GM19372 (cell line): ENCODE measurements around the gene MICALL2.

Source experiments
- ATAC-seq: cut with Tn5 transposase; IDR thresholded peaks from one replicate; pipeline ENCODE4 v1.9.1; 2021; ENCODE audit warnings: mild to moderate bottlenecking, low read depth, moderate library complexity; ENCODE audit not compliant: unreplicated experiment

MICALL2 gene

DNA sequence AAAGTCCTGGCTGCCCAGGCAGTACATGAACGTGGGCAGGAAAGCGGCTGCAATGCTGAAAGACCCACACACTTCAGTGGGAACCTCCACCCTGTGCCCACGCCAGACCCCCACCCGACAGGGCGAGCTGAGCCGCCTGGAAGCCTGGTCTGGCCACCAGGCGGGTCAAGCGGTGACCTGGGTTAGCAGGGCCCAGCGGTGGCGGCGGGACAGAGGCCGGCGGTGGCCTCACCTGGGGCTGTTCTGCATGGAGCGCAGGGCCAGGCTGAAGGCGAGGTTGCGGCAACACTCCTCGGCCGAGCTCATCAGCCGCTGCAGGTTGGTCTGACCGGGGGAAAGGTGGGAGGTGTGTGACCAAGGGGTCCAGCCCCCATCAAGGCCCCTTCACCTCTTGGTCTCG lies 11.6 kb upstream of the MICALL2 start:
- no peak for ATAC-seq

GRCh38 chr7:1468643-1469298 lies 9.5 kb upstream of the MICALL2 start:
- ATAC-seq, result no peak

GRCh38 chr7:1468203-1468602 lies 8.9 kb upstream of the MICALL2 start:
- no peak for ATAC-seq

- no peak for ATAC-seq
Measured at GRCh38 chr7:1466524-1467271, 7.4 kb upstream of the MICALL2 start.

- no peak for ATAC-seq
Measured at GRCh38 chr7:1464694-1465093, 5.4 kb upstream of the MICALL2 start.

GRCh38 chr7:1463676-1464223 lies 4.5 kb upstream of the MICALL2 start:
- no peak for ATAC-seq

DNA sequence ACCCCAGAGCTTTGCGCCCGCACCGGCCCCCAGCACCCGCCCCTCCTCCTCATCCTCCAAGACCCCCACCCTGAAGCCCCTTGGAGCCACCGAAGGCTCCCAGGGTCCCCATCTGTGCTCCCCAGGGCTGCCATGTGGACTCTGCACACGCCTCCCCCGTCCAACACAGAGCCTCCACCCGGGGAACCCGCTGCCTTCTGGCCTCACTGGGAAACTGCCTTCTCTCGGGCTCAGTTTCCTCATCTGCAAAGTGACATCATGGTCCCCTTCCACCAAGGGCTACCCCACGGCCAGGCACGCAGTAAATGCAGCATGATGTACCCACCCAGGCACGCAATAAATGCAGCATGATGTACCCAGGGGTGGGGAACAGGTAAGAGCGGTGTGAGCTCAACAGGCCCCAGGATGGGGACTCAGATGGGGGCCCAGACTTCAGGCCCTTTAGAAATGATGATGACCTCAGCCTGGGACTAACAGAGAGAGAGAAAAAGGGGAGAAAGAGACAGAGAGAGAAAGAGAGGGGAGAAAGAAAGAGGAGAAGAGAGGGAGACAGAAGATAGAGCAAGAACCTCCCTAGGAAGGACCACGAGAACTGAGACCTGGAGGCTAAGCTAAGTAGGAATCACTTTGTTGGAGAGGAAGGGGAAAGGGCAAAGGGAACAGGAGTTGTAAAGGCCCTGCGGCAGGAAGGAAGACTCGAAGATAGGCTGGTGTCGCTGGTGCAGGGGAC lies 2.5 kb upstream of the MICALL2 start:
- no peak for ATAC-seq

- ATAC-seq, result no peak
Measured at GRCh38 chr7:1460821-1461645, 1.8 kb upstream of the MICALL2 start.

DNA sequence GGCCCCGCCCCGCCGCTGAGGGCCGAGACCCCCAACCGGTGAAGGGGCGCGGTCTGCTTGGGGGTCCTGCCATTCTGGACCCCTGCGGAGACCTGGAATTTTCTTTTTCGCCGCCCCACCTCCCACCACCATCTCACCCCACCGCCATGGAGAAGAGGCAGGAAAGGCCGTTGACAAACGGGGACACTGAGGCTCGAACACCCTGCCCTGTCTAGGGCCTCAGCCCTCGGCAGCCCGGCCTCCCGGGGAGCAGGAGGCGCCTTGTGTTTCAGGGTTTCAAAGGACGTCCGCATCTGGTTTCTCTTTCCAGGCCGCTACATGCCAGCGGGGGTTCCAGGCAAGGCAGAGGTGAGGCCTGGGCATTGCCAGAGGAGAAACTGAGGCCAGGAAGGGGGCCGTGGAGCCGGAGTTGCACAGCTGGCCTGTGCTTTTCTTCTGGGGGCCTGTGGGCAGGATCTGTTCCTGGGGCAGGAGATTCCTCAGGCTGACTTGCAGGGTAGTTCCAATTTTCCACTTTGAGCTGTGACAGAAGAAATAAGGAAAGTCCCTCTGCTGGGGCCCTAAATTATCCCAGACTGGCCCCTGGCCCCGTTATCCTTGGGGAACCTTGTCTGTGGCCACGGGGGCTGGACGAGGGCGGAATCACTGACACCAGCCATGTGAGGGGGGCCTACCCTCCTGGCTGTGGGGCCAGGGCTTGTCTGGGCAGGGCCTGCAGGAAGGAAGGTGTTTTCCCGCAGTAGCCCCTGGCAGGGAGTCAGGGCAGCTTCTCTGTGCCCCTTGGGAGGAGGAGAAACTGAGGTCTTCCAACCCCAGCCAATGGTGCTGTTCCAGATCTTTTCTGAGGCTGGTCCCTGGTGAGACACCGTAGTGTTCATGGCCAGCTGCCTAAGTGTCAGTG lies 900 bp upstream of the MICALL2 start:
- ATAC-seq, result no peak

- peak; percentile 92 for ATAC-seq
Measured at GRCh38 chr7:1459512-1459892, 232 bp upstream of the MICALL2 start.

GRCh38 chr7:1457949-1458682 lies 1.2 kb downstream of the MICALL2 start:
- no peak for ATAC-seq

DNA sequence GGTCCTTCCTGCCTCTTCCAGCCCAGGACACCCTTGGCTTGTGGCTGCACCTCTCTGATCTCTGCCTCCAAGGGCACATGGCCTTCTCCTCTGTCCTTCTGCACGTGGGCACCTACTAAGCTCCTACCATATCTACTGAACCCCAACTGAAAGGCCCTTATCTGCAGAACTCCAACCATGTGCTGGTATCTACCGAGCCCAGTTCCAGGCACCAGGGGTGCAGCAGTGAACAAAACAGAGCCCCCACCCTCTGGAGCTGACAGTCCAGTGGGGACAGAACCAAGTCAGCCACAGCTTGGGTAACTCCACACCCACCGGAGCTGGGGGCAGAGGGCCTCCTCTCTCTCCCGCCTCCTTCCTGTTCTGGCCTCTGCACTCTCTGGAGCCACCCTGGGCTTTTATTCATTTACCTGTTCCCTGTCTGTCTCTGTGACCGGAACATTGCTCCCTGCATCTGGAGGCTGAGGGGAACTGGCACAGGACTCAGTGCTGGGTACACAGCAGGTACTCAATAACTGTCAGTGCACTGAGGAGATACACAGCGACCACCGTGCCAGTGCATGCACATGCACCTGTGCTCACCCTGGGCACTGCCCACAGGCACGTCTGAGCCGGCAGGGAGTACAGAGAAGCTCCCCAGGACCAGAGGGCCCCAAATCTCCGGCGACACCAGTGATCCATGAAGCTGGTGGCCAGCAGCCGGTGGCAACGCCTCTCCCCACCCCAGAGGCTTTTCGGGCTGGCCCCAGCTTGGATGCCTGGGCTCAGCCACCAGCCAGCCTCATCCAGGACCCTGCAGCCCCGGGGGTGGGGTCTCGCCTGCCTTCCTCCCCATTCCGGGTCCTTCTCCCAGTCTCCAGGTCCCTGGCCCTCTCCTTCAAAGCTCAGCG lies 2.0 kb downstream of the MICALL2 start:
- no peak for ATAC-seq

- no peak for ATAC-seq
Measured at GRCh38 chr7:1455955-1456354, 3.3 kb downstream of the MICALL2 start.

- ATAC-seq, result no peak
Measured at GRCh38 chr7:1455241-1455939, 3.9 kb downstream of the MICALL2 start.

- ATAC-seq, result no peak
Measured at GRCh38 chr7:1454542-1454941, 4.7 kb downstream of the MICALL2 start.

- ATAC-seq, result no peak
Measured at GRCh38 chr7:1452205-1452604, 7.1 kb downstream of the MICALL2 start.

DNA sequence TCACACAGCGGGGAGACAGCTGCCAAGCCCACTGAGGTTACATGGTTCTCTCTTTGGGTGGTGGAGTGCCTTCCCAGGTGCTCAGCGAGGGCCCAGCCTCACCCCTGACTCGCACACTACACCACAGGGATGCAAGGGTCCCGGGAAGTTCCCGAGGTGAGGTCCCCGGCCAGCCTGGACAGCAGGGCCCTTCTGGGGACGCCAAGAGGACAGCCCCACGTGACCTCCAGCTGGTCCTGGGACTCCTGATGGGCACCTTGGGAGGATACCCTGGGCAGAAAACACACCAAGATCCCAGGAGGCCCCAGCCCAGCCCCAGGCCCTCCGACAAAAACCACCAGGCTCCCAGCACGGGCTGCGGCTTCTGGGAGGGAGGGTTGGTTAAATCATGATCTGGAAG lies 8.3 kb downstream of the MICALL2 start:
- ATAC-seq, result no peak
